ENCODE measurements around the gene GABRB1.

GABRB1 gene

GRCh38 chr4:47122592-47123291, 91.4 kb downstream of the GABRB1 start:
- peak; percentile 36 for DNase-seq

DNA sequence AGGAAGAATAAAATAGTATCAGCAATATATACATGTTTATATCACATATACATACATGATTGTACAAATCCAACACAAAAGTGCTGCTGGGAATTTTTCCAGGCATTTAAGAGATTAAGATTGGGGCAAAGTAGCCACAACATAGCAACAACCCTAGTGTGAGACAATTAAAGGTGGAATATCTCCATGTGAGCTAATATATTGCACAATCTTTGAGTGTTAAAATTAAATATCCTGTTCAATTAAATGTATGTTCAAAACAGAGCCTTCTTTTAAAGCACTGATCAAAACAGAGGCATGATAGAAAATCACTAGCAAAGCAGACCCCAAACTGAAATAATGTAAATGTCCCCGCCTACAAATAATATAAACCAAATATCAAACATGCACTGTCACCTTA, 97.6 kb downstream of the GABRB1 start:
- no peak for DNase-seq

- no peak for DNase-seq
Measured at GRCh38 chr4:47135210-47135609, 103.8 kb downstream of the GABRB1 start.

DNA sequence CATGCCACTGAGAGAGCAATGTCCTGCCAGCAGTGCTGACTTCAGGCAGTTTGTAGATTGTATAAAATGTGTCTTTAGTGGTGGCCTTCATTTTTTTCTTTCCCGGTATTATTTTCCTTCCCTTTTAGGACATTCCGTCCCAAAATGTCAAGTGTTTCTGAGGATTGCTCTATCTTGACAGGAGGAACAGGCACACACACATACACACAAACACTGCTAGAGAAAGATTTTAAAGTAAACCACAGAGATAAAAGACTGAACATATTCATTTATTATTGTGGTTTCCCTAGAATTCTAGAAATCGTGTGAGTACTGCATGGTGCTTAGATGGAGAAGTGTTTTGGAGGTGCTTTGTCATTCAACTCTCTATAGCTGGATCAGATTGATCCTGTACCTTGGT, 111.9 kb downstream of the GABRB1 start:
- DNase-seq: no peak

GRCh38 chr4:47145630-47146029, 114.3 kb downstream of the GABRB1 start:
- DNase-seq: no peak

DNA sequence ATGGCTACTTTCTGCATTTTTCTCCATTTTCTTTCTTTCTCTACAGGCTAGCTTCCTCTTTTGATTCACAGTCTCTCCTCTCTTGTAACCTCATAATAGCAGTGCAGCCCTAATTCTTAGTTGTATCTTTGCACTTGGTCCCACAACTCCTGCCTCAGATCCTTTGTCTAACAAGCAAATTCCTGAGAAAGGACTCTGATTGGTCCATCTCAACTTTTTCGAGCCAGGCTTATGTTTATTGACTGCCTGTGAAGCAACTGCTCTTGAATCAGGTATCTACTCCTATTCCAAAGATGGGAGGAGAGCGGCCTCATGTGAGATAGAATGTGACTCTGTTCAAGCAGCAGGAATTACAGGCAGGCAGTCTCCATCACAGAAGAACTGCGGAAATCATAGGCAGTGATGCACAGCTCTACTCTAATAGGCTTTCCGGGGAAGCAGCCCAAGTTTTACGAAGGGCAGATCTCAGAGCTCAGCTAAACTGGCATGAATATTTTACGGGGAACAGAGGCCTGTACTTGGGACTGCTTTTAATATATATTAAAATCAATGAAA, 123.5 kb downstream of the GABRB1 start:
- DNase-seq: no peak

DNA sequence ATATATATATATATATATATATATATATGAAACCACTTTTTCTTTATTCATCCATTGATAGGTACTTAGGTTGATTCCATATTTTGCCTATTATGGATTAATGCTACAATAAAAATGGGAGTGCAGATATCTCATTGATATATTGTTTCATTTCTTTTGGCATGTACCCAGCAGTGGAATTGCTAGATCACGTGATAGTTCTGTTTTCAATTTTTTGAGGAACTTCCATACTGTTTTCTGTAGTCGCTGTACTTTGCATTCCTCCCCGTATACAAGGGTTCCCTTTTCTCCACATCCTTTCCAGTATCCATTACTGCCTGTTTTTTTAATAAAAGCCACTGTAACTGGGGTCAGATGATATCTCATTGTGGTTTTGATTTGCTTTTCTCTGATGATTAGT, 124.6 kb downstream of the GABRB1 start:
- no peak for DNase-seq

GRCh38 chr4:47160095-47160494, 128.7 kb downstream of the GABRB1 start:
- no peak for DNase-seq

DNA sequence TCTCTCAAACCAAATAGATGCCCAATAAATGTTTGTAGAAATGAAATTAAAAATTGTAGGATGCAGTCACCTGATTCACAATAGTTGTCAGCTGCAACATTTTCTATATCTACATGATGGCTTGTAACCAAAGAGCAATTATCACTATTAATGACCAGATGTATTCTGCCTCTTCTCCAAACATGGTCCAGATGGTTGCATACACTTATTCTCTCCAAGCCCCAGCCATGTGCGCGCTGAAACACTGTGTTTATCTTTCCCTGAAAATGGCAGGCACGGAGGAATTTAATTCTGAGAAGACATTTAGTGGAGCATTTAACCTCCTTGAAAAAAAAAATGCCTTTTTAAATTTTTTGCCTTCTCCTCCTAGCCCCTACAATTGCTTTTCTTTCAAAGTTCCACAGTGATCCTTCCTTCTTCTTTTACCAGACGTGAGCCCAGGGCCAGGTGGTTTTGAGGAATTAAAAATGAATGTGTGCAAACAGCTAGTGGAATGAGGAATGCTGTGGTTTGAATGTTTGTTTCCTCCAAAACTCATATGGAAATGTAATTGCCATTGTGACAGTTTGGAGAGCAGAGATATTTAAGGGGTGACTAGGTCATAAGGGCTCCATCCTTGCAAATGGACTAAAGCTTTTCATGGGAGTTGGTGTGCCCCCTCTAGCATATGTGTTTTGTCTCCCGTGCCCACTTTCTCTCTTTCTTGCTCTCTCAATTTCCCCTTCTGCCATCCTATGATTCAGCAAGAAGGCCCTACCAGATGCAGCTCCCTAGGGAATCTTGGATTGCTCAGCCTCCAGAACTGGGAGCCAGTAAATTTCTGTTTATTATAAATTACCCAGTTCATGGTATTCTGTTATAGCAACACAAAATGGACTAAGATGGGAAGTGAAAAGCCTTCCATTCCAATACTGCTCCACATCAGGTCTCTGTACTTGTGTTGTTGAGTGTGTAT, 136.0 kb downstream of the GABRB1 start:
- no peak for DNase-seq

- no peak for DNase-seq
Measured at GRCh38 chr4:47184083-47184482, 152.7 kb downstream of the GABRB1 start.

GRCh38 chr4:47185761-47186160, 154.4 kb downstream of the GABRB1 start:
- DNase-seq: no peak

- no peak for DNase-seq
Measured at GRCh38 chr4:47187608-47188007, 156.2 kb downstream of the GABRB1 start.

DNA sequence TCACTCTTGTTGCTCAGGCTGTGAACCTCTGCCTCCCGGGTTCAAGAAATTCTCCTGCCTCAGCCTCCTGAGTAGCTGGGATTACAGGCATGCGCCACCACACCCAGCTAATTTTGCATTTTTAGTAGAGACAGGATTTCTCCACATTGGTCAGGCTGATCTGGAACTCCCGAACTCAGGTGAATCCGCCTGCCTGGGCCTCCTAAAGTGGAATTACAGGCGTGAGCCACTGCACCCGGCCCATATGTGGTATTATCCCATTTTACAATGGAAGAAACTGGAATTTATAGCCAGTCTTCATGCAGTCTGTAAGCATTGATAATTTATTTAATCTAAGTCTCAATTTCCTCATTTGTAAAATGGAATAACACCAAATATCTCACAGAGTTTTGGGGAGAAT, 161.8 kb downstream of the GABRB1 start:
- DNase-seq: no peak

- no peak for DNase-seq
Measured at GRCh38 chr4:47194036-47194737, 162.8 kb downstream of the GABRB1 start.

DNA sequence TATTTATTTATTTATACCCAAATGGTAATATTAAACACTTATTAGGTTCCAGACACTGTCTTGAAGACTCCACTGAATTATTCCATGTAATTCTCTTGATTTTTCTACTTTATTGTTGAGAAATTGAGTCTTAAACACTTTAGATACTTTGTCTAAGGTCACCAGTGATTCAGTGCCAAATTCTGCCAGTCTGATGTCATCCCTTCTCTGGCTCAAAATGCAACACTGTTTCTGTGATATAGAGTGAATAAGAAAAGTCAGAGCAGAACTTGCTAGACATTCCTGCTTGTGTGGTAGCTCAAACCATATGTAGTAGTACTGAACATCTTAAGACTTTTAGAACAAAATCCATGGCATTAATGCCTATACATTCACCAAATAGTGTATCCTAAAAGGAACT, 164.3 kb downstream of the GABRB1 start:
- no peak for DNase-seq

GRCh38 chr4:47198791-47199190, 167.4 kb downstream of the GABRB1 start:
- no peak for DNase-seq

DNA sequence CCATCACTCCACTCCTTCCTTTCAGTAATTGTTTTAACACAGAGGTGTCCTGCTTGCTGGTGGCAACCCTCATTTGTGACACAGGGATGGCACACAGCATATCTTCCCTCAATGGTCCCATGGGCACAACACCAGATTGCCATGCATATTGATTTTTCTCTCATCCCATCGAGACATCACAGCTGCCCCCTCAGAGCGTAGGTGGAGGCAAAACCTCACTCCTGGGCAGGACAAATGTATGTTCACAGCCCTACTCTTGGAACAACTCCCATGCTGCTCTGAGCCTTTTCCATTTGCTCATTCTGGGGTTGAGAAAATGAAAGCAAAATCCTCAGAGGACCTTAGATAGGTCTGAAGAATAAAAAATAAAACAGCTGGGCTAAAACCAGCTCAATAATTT, 172.2 kb downstream of the GABRB1 start:
- no peak for DNase-seq

GRCh38 chr4:47207555-47207954, 176.2 kb downstream of the GABRB1 start:
- no peak for DNase-seq

GRCh38 chr4:47209833-47210232, 178.5 kb downstream of the GABRB1 start:
- no peak for DNase-seq

GRCh38 chr4:47210828-47211227, 179.5 kb downstream of the GABRB1 start:
- DNase-seq: no peak

GRCh38 chr4:47213106-47213505, 181.7 kb downstream of the GABRB1 start:
- no peak for DNase-seq

GRCh38 chr4:47213539-47213938, 182.2 kb downstream of the GABRB1 start:
- no peak for DNase-seq

GRCh38 chr4:47213971-47214370, 182.6 kb downstream of the GABRB1 start:
- DNase-seq: no peak
